ENCODE results near the gene HEPN1.
"Not testable (repeated sequence)": the region's sequence is repeated elsewhere in the genome, so short reads cannot be mapped to it uniquely, and the experiment has no call there.

The HEPN1 gene

DNA sequence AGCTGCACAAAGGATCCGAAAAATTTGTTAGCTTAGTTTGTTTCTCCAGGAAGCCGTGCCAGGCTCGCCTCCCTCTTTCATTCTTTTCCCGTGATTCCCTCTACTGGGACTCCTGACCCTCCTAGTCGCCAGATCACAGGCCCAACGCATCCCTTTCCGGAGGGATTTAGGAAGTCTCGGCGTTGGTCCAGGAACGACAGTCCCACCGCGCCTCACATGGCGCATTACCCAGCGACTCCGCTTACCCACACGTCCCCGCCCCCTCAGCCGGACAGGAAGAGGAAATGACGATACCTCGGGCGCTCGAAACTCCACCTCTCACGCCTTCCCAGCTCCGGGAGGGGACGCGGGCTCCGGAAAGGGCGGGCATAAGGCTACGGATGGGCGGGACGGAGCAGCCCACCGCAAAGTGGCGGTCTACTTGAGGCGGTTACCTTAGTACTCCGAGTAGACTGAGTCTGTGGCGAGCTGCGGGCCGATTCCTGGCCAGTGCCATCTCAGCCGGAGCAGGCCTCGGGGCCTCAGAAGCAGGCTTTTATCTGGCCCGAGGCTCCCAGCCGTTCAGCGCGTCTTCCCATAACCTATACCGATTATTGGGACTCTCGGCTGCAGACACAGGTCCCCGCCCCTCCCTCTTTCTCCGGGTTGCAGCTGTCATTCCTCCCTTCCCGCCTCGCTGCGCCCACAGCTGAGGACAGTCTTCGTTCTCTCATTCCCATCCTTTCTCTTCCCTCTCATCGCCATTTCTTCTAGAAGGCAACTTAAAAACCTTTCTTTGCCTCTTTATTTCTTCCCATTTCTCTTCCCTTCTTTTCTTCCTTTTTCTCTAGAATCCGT is 34.9 kb downstream of the HEPN1 start, which contains the start of gene CCDC15:
Gene CCDC15, plus strand, starts transcription at position 450 of the 837 bp plus-strand sequence. CDS start 531 bp downstream, outside the sequence.
- DNase-seq (ENCODE audit: low read depth): peak; percentile 99
- peak; percentile 97 for TF ChIP-seq POLR2A (IDR thresholded peaks at IDR 0.05; ENCODE audit: extremely low read depth, insufficient read length)
- TF ChIP-seq, protein P1, sequence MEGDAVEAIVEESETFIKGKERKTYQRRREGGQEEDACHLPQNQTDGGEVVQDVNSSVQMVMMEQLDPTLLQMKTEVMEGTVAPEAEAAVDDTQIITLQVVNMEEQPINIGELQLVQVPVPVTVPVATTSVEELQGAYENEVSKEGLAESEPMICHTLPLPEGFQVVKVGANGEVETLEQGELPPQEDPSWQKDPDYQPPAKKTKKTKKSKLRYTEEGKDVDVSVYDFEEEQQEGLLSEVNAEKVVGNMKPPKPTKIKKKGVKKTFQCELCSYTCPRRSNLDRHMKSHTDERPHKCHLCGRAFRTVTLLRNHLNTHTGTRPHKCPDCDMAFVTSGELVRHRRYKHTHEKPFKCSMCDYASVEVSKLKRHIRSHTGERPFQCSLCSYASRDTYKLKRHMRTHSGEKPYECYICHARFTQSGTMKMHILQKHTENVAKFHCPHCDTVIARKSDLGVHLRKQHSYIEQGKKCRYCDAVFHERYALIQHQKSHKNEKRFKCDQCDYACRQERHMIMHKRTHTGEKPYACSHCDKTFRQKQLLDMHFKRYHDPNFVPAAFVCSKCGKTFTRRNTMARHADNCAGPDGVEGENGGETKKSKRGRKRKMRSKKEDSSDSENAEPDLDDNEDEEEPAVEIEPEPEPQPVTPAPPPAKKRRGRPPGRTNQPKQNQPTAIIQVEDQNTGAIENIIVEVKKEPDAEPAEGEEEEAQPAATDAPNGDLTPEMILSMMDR (IDR thresholded peaks at IDR 0.05; ENCODE audit: low read depth, low read length): no peak
- TF ChIP-seq, protein P2, sequence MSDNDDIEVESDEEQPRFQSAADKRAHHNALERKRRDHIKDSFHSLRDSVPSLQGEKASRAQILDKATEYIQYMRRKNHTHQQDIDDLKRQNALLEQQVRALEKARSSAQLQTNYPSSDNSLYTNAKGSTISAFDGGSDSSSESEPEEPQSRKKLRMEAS (IDR thresholded peaks at IDR 0.05; ENCODE audit: low read depth, low read length): peak; percentile 90
- peak; percentile 89 for TF ChIP-seq MYC (IDR thresholded peaks at IDR 0.05; ENCODE audit: low read depth, low read length)
- peak within 1 kb of the TSS; percentile 74 for H3K4me3 ChIP-seq (ENCODE audit: low read depth, low read length)

DNA sequence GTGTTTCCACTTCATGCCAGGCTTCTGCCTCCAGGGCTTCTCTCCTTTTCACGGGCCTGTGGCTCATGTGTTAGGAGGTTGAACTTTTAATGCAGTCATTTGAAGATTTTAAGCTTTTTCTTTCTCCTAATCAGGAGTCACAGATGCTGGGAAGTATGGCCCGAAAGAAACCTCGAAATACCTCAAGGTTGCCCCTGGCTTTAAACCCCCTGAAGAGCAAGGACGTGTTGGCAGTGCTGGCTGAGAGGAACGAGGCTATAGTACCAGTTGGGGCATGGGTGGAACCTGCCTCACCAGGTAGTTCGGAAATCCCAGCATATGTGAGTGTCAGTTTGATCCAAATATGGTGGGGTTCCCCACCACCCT is 35.5 kb downstream of the HEPN1 start:
- H3K4me3 ChIP-seq (ENCODE audit: low read depth, low read length): peak overlapping the region; percentile 74
- TF ChIP-seq MYC (IDR thresholded peaks at IDR 0.05; ENCODE audit: low read depth, low read length) (no peak), POLR2A (IDR thresholded peaks at IDR 0.05; ENCODE audit: extremely low read depth, insufficient read length) (no peak)
- TF ChIP-seq, protein P2 (IDR thresholded peaks at IDR 0.05; ENCODE audit: low read depth, low read length): no peak
- TF ChIP-seq, protein P1 (IDR thresholded peaks at IDR 0.05; ENCODE audit: low read depth, low read length): no peak
- peak; percentile 23 for DNase-seq (ENCODE audit: low read depth)

DNA sequence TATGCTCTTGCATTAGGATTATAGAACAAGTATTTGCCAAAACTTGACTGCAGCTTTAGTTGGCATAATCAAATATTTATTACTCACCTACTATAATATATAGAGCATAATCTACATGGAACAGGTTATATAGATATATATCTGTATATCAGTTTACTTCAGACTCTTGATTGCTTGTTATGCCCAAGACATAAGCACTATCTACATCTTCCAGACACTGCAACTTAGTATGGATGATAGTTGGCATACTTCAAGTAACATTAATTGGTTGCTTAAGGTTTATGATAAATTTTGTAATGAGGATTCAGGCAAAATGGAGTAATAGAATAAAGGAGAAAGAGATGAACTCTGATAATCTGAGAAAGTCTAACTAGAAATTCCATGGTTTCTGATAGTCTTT is 36.0 kb downstream of the HEPN1 start:
- TF ChIP-seq, protein P2 (IDR thresholded peaks at IDR 0.05; ENCODE audit: low read depth, low read length): no peak
- TF ChIP-seq MYC (IDR thresholded peaks at IDR 0.05; ENCODE audit: low read depth, low read length): no peak
- no peak for TF ChIP-seq POLR2A (IDR thresholded peaks at IDR 0.05; ENCODE audit: extremely low read depth, insufficient read length)
- TF ChIP-seq, protein P1 (IDR thresholded peaks at IDR 0.05; ENCODE audit: low read depth, low read length): no peak
- DNase-seq (ENCODE audit: low read depth): no peak
- H3K4me3 ChIP-seq (ENCODE audit: low read depth, low read length): peak overlapping the region; percentile 74

DNA sequence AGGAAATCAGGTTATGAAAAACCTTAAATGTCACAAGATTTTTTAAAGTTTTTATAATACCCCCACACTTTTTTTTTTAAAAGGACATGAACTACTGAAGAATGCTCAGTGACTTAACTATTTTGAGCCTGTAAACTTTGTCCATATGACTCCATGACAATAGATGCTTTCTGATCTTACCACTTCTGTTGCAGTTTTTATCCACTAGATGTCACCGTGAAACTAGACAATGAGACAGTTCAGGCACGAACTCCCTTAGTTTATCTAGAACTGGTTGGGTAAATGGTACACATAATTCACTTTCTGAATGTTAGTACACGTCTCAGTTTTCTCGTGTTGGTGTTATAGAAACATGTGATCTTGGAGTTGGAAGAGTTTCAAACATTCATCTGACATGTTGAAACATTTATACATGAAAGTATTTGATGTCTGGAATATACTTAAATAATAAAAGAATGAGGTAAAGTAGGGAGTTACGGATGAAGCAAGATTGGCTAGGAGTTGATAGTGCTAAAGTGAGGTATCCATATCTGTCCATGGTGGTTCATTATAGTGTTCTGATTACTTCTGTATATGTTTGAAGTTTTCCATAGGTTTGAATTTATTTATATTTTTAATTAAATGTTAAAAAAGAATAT is 43.0 kb downstream of the HEPN1 start:
- DNase-seq (ENCODE audit: low read depth): peak; percentile 82
- H3K4me3 ChIP-seq (ENCODE audit: low read depth, low read length): no peak overlapping the region
- TF ChIP-seq MYC (IDR thresholded peaks at IDR 0.05; ENCODE audit: low read depth, low read length): no peak
- TF ChIP-seq POLR2A (IDR thresholded peaks at IDR 0.05; ENCODE audit: extremely low read depth, insufficient read length): no peak
- TF ChIP-seq, protein P1 (IDR thresholded peaks at IDR 0.05; ENCODE audit: low read depth, low read length): peak; percentile 66
- TF ChIP-seq, protein P2 (IDR thresholded peaks at IDR 0.05; ENCODE audit: low read depth, low read length): no peak

DNA sequence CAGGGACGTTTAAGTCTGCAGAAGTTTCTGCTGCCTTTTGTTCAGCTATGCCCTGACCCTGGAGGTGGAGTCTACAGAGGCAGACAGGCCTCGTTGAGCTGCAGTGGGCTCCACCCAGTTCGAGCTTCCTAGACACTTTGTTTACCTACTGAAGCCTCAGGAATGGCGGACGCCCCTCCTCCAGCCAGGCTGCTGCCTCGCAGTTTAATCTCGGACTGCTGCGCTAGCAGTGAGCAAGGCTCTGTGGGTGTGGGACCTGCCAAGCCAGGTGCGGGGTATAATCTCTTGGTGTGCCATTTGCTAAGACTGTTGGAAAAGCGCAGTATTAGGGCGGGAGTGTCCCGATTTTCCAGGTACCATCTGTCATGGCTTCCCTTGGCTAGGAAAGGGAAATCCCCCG is 49.1 kb downstream of the HEPN1 start:
- H3K4me3 ChIP-seq (ENCODE audit: low read depth, low read length); DNase-seq (ENCODE audit: low read depth): not testable (repeated sequence)
